ENCODE results near the gene EXOC4. TPM values are rescaled to one million over a fixed set of nuclear protein-coding genes. Genes with fewer than 3 reads are reported as not detected.

EXOC4 gene
- total and polyA plus RNA-seq, 2 donors (not counting 1 experiment from before 2014, with no cell fraction given), result 79.6 to 158 TPM

DNA sequence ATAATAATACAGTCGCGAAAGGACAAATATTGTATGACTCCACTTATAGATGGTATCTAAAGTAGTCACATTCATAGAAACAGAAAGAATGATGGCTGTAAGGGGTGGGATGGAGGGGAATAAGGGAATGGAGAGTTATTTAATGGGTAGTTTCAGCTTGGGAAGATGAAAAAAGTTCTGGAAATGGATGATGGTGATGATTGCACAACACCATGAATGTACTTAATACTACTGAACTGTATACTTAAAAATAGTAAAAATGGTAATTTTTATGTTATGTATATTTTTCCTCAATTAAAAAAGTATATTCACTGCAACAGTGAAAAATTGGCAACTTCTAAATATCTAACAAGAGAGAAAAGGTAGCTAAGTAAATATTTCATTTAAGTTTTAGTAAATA is 265.8 kb downstream of the EXOC4 start:
- no peaks in the 10 kb centered on the region for H3K27me3 ChIP-seq (ENCODE audit: control insufficient read depth, insufficient read depth, low read length)
- peaks cover 1% of the 10 kb centered on the region for H3K4me1 ChIP-seq (ENCODE audit: control insufficient read depth, extremely low read depth, insufficient read depth, low read length)
- H2AFZ ChIP-seq (ENCODE audit: low read length), result no peak overlapping the region
- H3K27ac ChIP-seq (ENCODE audit: insufficient read depth, low read length), result no peak overlapping the region
- H3K9ac ChIP-seq (ENCODE audit: insufficient read depth, low read length), result no peak overlapping the region
- H3K9me3 ChIP-seq (ENCODE audit: control insufficient read depth, insufficient read depth, low read depth, low read length), result no peaks in the 10 kb centered on the region
- DNase-seq (ENCODE audit: low read depth in 2 of 2), result no peak
- H4K20me1 ChIP-seq (ENCODE audit: control insufficient read depth, extremely low read depth, insufficient read depth, low read length), result no peaks in the 10 kb centered on the region
- no peaks in the 10 kb centered on the region for H3K79me2 ChIP-seq (ENCODE audit: control insufficient read depth, insufficient read depth, low read length)
- H3K4me3 ChIP-seq (replicated peaks in 1 of 4; ENCODE audit: control extremely low read depth in 1 of 4, insufficient read depth in 1 of 4, low read depth in 3 of 4, low read length in 4 of 4), result no peak overlapping the region
- no peaks in the 10 kb centered on the region for H3K36me3 ChIP-seq (ENCODE audit: control insufficient read depth, insufficient read depth, low read length)
- TF ChIP-seq EZH2 (IDR thresholded peaks at IDR 0.05; ENCODE audit: low read length, missing control alignments), result no peak
- TF ChIP-seq, protein P1, sequence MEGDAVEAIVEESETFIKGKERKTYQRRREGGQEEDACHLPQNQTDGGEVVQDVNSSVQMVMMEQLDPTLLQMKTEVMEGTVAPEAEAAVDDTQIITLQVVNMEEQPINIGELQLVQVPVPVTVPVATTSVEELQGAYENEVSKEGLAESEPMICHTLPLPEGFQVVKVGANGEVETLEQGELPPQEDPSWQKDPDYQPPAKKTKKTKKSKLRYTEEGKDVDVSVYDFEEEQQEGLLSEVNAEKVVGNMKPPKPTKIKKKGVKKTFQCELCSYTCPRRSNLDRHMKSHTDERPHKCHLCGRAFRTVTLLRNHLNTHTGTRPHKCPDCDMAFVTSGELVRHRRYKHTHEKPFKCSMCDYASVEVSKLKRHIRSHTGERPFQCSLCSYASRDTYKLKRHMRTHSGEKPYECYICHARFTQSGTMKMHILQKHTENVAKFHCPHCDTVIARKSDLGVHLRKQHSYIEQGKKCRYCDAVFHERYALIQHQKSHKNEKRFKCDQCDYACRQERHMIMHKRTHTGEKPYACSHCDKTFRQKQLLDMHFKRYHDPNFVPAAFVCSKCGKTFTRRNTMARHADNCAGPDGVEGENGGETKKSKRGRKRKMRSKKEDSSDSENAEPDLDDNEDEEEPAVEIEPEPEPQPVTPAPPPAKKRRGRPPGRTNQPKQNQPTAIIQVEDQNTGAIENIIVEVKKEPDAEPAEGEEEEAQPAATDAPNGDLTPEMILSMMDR (conservative IDR thresholded peaks at IDR 0.05 in 1 of 2, IDR thresholded peaks at IDR 0.05 in 1 of 2; ENCODE audit: low read depth in 1 of 2, low read length in 2 of 2), result no peak
- H3K4me2 ChIP-seq (ENCODE audit: extremely low read depth, insufficient read depth, low read length), result no peak overlapping the region

DNA sequence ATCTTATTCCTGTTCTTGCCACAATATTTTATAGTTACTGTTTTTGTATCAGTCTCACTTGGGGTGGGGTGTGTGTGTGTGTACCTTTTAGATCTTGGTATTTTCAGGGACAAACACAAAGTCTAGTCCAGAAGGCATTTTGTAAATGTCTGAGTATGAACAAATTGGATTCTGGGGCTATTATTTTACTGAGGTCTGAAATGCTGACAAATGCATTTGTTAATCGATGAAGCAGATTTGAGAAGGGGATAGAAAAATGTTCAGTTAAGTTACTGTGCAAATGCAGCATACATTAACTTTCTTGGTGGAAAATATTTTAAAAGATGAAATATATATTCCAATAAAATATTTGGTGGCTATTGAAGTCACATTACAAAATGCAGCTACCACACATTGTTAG is 267.4 kb downstream of the EXOC4 start:
- no peak overlapping the region for H2AFZ ChIP-seq (ENCODE audit: low read length)
- DNase-seq (ENCODE audit: low read depth in 2 of 2), result no peak
- H3K4me1 ChIP-seq (ENCODE audit: control insufficient read depth, extremely low read depth, insufficient read depth, low read length), result no peaks in the 10 kb centered on the region

DNA sequence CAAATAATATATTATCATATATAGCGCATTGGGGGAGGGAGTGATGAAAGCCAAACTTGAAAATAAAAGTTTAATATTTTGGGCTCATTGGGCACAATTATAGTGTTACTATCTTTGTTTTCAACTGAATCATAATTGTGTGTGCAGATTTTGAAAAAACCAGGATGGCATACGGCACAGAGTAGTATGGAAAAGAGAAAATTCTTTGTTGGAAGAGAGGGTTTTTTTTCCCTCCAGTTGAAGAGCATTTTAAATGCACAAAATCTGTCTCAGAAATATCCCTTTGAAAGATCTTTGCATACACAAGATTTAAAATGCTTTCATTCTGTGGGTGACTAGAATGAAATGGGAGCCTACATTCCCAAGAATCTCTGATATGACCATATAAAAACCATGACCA is 269.6 kb downstream of the EXOC4 start:
- H3K9me3 ChIP-seq (ENCODE audit: control insufficient read depth, insufficient read depth, low read depth, low read length), result no peaks in the 10 kb centered on the region
- H3K4me1 ChIP-seq (ENCODE audit: control insufficient read depth, extremely low read depth, insufficient read depth, low read length), result no peaks in the 10 kb centered on the region
- no peak for DNase-seq (ENCODE audit: low read depth in 2 of 2)
- no peak overlapping the region for H3K9ac ChIP-seq (ENCODE audit: insufficient read depth, low read length)
- no peaks in the 10 kb centered on the region for H3K27me3 ChIP-seq (ENCODE audit: control insufficient read depth, insufficient read depth, low read length)
- no peak overlapping the region for H3K4me2 ChIP-seq (ENCODE audit: extremely low read depth, insufficient read depth, low read length)
- no peaks in the 10 kb centered on the region for H3K79me2 ChIP-seq (ENCODE audit: control insufficient read depth, insufficient read depth, low read length)
- no peak overlapping the region for H3K4me3 ChIP-seq (replicated peaks in 1 of 4; ENCODE audit: control extremely low read depth in 1 of 4, insufficient read depth in 1 of 4, low read depth in 3 of 4, low read length in 4 of 4)
- no peak for TF ChIP-seq EZH2 (IDR thresholded peaks at IDR 0.05; ENCODE audit: low read length, missing control alignments)
- TF ChIP-seq, protein P1 (conservative IDR thresholded peaks at IDR 0.05 in 1 of 2, IDR thresholded peaks at IDR 0.05 in 1 of 2; ENCODE audit: low read depth in 1 of 2, low read length in 2 of 2), result no peak
- no peaks in the 10 kb centered on the region for H4K20me1 ChIP-seq (ENCODE audit: control insufficient read depth, extremely low read depth, insufficient read depth, low read length)
- H3K27ac ChIP-seq (ENCODE audit: insufficient read depth, low read length), result no peak overlapping the region
- no peaks in the 10 kb centered on the region for H3K36me3 ChIP-seq (ENCODE audit: control insufficient read depth, insufficient read depth, low read length)
- no peak overlapping the region for H2AFZ ChIP-seq (ENCODE audit: low read length)

More for the DNA sequence above, 267.4 kb downstream of the EXOC4 start:
- Histone ChIP-seq H3K4me3 (replicated peaks in 1 of 4; ENCODE audit: control extremely low read depth in 1 of 4, insufficient read depth in 1 of 4, low read depth in 3 of 4, low read length in 4 of 4) (no peak overlapping the region), H3K27me3 (ENCODE audit: control insufficient read depth, insufficient read depth, low read length) (no peaks in the 10 kb centered on the region), H3K79me2 (ENCODE audit: control insufficient read depth, insufficient read depth, low read length) (no peaks in the 10 kb centered on the region), H3K9ac (ENCODE audit: insufficient read depth, low read length) (no peak overlapping the region), H3K27ac (ENCODE audit: insufficient read depth, low read length) (no peak overlapping the region), H4K20me1 (ENCODE audit: control insufficient read depth, extremely low read depth, insufficient read depth, low read length) (no peaks in the 10 kb centered on the region), H3K9me3 (ENCODE audit: control insufficient read depth, insufficient read depth, low read depth, low read length) (no peaks in the 10 kb centered on the region), H3K36me3 (ENCODE audit: control insufficient read depth, insufficient read depth, low read length) (no peaks in the 10 kb centered on the region), H3K4me2 (ENCODE audit: extremely low read depth, insufficient read depth, low read length) (no peak overlapping the region)
- no peak for TF ChIP-seq EZH2 (IDR thresholded peaks at IDR 0.05; ENCODE audit: low read length, missing control alignments)
- TF ChIP-seq, protein P1 (conservative IDR thresholded peaks at IDR 0.05 in 1 of 2, IDR thresholded peaks at IDR 0.05 in 1 of 2; ENCODE audit: low read depth in 1 of 2, low read length in 2 of 2), result no peak

All from fibroblast of lung (primary cell).